SKM-1 treated with dmso at 0.1 percent for 144 hours (cell line): ENCODE results near the gene ZCCHC2.

Experiments used
- DNase-seq: peaks from one replicate; lab custom pipeline; 2025; ENCODE audit not compliant: unreplicated experiment; lab: John Stamatoyannopoulos, UW

Gene ZCCHC2

DNA sequence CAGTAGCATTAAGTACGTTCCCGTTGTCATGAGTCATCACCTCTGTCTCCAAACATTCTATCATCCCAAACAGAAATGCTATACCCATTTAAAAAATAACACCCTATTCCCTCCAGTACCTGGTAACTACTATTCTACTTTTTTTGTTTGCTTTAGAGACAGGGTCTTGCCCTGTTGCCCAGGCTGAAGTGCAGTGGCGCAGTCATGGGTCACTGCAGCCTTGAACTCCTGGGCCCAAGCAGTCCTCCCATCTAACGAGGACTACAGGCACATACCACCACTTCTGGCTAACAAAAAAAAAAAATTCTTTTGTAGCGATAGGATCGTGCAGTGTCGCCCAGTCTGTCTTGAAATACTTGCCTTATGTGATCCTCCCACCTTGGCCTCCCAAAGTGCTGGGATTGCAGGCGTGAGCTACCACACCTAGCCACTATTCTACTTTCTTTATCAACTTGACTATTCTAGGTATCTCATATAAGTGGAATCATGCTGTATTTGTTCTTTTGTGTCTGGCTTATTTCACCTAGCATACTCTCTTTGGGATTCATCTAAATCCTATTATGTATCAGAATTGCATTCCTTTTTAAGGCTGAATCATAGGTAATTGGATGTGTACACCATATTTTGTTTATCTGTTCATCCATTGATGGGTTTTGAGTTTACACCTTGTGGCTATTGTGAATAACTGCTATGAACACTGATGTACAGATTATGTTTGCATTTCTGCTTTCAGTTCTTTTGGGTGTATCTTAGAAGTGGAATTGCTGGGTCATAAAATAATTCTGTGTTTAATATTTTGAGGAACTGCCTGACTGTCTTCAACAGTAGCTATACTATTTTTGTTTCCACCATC lies 14.4 kb downstream of the ZCCHC2 start:
- no peak for DNase-seq

DNA sequence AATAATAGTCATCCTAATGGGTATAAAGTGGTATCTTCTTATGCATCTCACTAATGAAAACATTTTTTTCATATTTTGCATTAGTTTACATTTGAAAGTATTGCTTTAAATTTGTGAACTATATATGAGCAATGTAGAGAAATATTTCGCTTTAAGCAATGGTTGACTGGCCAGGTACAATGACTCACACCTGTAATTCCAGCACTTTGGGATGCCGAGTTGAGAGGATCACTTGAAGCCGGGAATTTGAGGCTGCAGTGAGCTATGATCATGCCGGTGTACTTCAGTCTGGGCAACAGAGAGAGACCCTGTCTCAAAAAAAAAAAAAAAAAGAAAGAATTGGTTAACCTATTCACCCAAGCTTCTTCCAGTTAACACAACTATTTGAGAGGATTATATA lies 15.1 kb downstream of the ZCCHC2 start:
- no peak for DNase-seq

DNA sequence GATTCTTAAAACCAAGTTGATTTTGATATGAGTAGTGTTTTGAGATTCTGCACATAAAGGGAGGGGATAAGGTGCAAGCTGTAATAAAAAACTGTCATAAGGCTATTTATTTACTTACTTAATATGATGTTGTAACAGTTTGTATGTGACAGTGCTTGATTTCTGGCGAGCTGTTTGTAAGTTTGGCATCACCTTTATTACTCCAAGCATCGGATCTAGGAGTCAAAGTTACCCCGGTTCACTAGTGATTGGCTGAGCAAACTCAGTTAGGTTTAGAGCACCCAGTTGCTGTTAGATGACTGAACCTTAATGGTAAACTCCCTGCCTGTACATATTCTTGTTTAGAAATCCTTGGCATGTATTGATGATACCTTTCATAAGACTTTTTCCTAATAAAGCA lies 16.1 kb downstream of the ZCCHC2 start:
- no peak for DNase-seq

DNA sequence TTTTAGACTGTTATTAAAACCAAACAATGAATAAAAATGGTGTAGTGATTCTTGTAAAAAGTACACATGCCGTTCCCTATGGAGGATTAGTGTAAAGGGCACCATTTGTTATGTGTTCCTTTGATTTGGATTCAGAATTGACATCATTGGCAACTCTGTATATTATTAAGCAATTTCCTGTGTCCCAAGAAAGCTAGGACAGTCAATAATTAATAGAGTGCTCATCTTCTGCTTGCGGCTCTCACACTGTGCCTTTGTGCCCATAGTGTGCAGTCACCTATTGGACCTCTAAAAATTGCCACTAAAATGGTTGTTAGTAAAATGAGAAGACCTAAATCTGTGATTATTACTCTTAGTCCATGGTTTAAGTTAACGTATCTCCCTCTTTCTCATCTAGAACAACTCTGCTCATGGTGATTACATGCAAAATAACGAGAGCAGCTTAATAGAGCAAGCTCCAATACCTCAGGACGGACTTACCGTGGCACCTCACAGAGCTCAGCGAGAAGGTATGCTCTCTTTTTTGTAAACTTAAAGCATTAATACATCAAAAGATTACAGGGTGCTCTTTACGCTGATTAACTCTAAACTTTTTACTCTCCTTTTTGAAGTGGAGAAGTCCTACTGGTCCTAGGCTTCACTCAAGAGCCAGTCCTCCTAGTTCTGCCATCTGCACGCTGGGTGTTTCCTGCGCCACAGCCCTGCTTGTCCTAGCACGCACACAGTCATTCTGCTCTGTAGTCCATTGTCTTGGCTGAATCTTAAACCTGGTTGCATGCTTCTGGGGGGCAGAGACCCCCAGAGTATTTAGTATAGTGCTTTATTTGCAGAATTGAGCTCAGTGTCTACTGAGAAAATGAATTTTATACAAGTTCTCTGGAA lies 16.7 kb downstream of the ZCCHC2 start:
- DNase-seq: no peak

DNA sequence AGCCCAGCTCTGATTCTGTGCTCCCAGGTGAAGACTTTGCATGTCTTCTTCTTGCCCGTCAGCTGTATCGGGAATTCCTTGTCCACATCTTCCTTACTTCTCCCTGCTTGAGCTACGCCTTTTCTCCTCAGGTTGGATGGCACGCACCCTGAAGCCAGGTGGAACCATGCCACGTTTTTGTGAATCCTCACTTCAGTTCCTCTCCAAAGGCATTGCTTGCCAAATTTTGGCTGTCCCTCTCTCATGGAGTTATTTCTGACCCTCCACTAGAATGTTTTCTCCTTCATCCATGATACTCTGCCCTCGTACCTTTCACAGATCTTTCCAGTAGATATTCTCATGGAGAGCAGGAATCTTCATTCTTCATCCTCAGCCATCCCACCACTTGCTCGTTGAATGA lies 20.2 kb downstream of the ZCCHC2 start:
- no peak for DNase-seq

DNA sequence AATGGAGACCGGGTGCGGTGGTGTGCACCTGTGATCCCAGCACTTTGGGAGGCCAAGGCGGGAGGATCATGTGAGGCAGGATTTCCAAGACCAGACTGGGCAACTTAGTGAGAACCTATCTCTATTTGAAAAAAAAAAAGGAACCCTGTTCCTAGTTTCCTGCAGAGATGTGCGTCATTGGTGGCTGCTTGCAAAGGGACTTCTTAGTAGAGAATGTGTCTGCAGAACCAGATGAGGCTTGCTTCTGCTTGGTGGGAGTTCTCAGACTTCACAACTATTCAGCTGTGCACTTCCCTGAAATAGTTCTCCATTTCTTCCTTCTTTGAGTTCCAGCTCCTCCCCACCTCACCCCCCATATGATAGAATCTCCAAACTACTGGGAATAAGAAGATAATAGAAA lies 22.3 kb downstream of the ZCCHC2 start:
- no peak for DNase-seq

DNA sequence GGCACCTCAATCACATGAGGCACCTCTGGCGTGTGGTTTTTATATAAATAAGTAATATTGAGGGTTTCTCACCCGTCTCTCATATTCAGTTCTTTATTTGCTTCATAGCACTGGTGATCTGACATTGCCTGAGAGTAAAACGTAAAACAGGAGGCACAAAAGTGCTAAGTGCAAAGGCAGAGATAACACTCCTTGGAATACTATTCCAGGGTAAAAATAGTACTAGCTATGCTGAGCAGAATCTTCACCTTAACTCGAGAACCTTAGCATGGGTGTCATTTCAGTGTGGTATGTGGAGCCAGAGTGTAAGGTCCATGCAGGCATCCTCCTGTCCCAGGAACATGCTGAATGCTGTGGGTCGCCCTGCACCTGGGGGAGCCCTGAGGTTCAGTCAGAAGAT lies 26.9 kb downstream of the ZCCHC2 start:
- no peak for DNase-seq

DNA sequence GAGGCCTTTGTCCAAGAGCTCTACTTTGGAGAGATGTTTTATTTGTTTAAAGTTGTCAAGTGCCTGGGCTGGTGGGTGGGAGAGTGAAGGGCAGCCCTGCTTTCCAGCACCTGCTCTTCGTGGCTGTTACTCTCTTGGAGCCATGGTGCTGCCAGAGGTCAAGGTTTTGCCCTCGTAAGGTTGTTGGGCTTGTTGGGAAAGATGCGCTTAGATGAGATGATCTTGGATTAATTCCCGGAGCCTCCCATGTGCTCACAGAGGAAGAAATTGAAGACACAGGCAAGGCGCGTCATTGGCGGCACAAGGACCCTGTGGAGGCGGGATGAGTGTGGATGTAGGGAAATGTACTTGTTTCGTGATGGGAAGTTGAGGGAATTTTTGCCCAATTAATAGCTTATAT lies 27.9 kb downstream of the ZCCHC2 start:
- DNase-seq: no peak

DNA sequence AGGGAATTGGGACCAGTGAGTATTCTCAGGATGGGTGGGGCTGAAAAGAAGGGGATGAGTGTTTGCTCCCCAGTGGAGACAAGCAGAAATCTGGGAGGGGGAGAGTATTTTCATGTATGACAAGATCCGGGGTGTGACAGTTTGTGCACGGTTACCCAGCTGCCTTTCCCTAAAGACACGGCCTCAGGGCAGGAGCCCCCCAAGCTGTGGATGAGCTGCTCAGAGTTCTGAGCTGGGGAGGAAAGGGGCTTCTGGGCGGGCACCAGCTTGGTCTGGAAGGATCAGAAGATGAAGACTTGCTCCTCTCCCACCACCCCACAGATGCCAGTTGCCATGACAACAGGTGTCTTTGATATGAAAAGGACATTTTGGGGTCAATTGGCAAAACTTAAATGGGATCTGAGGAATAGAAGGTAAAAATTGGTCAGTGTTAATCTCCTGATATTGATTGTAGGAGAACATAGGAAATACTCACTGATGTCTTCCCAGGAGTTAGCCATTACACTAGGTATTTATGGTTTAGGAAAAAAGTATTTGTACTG lies 29.2 kb downstream of the ZCCHC2 start:
- DNase-seq: no peak

DNA sequence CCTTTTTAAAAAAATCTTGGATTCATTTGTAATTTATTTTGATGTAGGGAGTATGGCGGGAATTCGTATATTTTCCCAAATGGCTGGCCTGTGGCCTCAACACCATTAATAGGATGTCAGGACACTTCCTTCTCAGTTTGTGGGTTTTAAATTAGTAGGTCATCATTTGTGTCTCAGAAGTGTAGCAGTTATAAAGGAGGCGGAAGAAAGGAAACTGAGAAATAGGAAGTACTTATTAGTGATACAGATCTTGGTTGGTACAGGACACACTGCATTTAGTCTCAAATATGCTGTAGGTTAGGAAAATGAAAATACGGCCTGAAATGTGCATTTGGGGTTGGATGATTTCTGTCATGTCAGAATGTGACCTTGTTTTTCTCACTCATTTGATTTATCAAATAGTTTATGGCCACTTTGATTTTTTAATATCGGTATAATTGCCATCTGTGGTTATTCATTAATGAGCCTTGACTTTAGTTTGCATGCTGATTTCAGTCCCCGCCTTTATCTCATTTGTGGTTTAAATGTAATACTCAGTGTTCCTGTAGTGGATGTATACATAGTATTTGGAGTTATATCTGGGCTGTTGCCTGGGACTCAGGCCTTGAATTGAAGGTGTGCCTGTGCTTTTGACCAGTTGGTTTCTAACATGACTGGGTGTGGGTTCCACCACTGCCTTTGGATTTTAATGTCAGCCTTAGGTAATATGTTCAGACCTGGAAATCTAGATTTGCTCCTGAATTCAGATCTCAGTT lies 31.4 kb downstream of the ZCCHC2 start:
- no peak for DNase-seq

DNA sequence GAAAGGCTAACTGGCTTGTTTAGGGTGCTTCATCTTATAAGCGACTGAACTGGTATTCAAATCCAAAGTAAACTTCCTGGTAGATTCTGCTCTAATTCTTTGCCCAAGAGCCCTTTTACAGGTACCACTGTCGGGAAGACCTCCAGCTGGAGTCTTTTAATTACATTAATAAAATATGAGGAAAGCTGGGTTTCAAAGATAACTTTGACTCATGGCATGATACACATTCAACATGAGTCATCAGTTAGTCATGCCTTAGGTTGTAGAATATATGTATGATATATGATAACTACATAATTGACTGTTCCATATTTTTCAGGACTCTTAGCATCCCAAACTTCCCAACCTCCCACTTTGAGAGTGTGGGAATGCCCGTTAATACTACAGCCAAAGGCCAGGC lies 32.3 kb downstream of the ZCCHC2 start:
- DNase-seq: no peak

DNA sequence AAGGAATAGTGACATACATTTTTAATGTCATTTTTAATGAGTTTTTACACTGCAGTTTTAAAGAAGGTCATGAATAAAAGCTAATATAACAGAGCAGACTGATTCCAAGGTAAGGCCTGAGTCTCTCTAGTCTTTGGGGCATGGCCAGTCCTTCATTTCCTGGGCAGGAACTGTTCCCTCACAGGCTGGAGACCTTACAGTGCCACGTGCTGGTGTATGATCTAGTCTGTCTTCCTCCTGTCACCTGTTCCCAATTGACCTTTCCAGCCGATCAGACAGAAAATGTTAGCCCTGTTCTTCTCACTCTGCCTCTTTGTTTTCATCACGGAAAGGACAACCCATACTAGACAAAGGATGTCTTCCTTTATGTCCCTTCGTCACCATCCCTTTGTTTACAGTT lies 33.6 kb downstream of the ZCCHC2 start:
- no peak for DNase-seq

DNA sequence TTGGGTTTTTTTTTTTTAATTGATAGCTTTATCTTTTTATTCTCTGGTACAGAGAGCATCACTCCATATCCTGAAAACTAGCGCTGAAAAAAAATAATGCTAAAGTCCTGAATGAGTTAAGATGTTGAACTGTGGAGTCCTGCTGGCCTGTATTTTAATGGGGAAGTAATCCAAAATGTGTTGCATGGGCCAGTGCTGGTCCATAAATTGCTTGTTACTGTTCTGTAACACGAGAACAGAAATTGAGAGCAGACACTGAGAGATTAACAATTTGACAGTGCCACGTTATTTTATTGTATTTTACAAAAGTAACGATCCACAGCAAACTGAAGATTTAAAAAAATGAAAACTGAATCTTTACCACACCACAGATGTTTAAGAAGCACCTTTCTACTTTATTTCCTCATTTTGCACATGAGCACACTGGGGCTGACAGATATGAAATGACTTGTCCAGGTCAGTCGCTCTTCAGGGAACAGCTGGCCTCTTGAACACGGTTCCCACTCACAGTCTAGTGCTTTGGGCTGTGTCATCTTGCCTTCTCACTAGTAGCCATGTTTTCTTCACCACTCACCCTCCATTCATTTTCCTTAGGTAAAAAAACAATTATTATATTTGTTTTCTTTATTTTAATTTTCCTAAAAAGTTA lies 35.3 kb downstream of the ZCCHC2 start:
- no peak for DNase-seq

DNA sequence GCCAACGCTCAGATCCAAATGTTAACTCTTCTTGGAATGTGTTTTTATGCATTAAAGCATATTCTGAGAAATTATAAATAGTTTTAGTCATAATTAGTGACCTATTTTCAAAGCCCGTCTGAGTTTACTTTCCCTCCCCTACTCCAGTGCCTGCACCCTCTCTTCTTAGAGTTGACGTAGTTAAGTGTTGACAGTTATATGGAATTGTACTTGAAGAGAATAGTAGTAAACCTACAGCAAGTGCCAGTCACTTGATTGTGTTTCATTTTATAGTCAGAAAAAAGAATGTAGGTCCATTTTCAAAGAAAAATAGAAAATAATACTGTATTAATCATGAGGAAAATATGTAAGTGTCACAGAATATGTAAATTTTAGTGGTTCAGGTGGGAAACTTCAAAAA lies 41.2 kb downstream of the ZCCHC2 start:
- no peak for DNase-seq

DNA sequence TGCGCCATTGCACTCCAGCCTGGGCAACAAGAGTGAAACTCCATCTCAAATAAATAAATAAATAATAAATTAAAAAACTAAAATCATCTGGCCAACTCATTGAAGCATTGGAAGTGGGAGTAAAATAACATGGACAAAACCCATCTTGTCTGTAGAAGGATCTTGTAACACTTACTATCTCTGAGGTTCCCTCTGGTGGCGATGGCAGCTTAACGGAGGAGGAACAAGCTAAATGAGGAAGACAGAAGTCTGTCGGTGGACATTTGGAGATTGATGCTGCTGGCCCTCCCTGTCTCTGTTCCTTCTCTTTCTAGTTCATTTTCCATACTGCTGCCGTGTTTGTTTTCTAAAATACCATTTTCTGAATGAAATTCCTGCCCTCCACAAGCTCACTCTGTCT lies 43.4 kb downstream of the ZCCHC2 start:
- peak; percentile 38 for DNase-seq

DNA sequence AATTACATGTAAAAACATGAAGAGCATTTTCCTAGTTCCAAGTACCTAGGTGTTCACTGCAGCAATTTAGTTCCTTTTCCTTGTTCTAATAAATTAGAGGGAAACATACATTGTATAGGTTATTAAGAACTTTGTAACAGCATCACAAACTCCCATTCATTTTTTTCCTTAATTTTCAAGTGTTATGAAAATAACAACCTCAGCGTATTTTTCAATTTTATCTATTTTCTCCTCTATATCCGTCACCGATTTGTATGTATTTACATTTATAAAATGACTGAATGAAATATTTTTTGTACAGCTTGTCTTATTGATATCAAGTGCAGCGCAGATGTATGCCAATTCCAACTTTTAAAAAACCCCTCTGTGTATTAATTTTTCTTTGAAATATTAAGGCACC lies 44.0 kb downstream of the ZCCHC2 start:
- DNase-seq: no peak

DNA sequence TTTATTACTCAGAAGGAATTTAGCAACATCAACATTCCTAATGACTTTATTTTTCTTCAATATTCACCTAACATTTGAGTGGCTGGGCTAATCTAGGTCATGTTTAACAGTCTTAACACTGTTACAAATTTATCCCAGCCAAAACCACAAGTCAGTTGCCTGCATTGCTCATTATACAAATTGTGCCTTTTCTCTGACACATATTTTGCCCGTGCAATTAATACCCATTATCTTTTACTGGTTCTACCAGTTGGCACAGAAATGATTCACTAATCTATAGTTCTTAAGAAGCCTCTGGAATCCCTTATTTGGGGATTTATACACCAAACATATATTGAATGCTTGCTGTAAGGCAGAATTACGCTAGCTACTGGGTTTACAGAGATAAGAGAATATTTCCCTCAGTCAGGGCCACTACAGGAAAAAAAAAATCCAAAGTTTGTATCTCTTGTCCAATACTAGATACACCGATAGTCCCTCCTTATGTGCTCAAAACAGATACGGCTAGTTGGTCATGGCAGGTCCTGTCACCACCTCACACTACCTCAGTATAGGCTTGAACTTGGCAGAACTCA lies 46.3 kb downstream of the ZCCHC2 start:
- DNase-seq: no peak

DNA sequence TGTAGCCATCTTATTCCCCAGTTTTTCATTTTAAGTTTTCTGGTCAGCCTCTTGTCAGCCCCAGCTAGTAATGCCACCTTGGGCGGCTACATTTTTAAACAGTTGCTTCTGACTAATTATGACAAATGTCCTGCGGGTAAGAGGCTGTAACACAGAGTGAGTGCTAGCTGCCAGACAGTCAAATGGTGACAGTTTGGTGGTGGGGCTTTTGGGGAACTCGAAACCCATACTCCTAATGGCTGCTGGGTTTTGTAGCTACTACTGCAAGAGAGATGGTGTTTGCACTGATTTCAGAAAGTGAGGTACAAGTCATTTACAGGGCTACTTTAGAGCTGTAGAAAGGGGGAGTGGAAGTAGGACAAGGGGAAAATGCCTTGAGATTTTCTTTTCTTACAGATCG lies 48.2 kb downstream of the ZCCHC2 start:
- no peak for DNase-seq

DNA sequence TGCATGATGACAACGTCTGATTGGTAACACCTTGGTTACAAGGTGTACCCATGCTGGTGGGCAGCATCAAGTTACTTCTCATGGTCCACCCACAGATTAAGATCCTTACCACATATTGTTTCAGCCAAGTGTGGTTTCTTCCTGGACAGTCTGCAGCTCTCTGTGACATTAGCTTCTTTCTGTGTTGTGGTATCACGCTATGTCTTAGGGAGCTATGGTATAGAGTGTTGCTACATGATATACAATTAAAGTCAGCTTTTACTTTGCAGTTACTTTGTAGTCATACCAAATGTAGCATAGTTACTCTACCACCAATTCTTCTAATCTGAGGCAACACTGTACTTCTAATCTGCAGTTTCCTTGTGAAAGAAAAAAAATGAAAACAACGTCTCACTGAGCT lies 48.8 kb downstream of the ZCCHC2 start:
- no peak for DNase-seq

DNA sequence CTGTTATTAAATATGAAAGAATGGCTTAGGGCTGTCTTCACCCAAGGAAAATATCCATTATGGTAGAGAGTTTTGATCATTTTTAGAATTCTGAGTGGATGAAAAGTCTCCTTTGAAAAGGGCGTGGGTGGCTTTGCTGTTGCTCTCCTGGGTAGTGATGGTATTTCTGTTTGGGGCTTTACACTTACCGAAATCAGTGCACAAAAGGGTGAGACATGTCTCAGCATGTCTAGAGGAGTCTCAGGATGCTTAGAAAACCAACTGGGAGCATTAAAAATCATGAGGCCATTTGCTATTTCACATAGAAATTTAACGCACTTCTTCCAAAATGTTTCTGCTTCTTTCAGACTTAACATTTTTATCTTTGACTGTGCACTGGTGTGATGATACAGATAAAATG lies 49.6 kb downstream of the ZCCHC2 start:
- DNase-seq: no peak
